NCI-H187 treated with DMSO at 0.1 percent for 48 hours (cell line): ENCODE measurements around the gene ATF1.

ENCODE experiments used
- DNase-seq: peaks from one replicate; lab custom pipeline; 2025; lab: John Stamatoyannopoulos, UW

The ATF1 gene

GRCh38 chr12:50763639-50764285 lies at the start of gene ATF1:
Gene ATF1 (plus strand): TSS chr12:50764101. CDS start chr12:50780146, 16,045 bp downstream.
- peak; percentile 62 for DNase-seq

GRCh38 chr12:50715174-50715573 lies 48.7 kb upstream of the ATF1 start:
- no peak for DNase-seq

- no peak for DNase-seq
Measured at GRCh38 chr12:50718760-50719159, 45.1 kb upstream of the ATF1 start.

- no peak for DNase-seq
Measured at GRCh38 chr12:50720085-50720484, 43.8 kb upstream of the ATF1 start.

DNA sequence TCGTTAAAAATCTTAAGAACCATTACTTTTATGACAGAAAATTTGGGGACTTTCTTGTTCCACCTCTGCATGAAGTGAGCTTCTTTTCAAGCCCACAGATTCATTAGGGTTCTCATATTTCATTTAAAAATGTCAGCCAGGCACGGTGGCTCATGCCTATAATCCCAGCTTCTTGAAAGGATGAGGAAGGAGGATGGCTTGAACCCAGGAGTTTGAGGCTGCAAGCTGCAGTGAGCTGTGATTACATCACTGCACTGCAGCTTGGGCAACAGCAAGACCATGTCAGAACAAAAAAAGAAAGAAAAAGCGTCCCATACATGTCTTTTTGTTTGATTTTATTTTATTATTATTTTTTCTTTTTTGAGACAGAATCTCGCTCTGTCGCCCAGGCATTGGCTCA lies 43.4 kb upstream of the ATF1 start:
- DNase-seq = no peak

DNA sequence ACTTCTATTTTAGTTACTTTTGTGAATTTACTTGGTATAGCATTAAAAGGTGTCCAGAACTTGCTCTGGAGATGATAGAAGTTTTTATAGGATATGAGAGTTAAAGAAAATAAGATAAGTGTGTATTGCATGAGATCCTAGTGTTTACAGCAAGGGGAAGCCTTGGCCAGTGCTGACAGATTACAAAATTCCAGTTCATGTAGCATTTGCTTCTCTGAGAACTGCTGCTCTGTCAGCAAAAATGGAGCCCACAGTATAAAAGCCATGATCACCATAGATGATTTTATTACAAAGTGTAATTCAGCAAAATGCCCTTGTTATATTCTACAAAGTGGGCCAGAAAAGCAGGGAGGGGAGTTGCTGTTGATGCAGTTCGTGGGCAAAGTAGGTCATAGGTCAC lies 40.0 kb upstream of the ATF1 start:
- no peak for DNase-seq

GRCh38 chr12:50725011-50725942 lies 38.6 kb upstream of the ATF1 start:
- DNase-seq = no peak

GRCh38 chr12:50727466-50727865 lies 36.4 kb upstream of the ATF1 start:
- no peak for DNase-seq

- DNase-seq = no peak
Measured at GRCh38 chr12:50728417-50728816, 35.5 kb upstream of the ATF1 start.

DNA sequence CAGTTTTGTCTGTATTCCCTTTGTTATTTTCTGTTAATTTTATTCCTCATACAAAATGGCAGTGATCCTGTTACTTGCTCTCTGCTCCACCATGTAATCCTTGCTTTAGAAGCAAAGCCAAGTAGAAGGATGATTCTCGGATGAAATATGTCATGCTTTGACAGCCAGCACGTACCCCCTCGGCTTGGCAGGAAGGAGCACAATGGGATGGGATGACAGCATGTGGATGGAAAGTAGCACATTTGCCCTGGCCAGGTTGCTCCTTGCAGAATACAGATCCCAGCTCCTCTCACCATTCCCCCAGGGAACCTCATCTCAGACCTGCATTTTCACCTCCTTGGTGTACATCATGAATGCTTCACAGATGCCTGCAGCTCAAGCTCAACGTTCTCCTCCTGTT lies 35.1 kb upstream of the ATF1 start:
- DNase-seq = no peak

GRCh38 chr12:50732591-50732990 lies 31.3 kb upstream of the ATF1 start:
- DNase-seq = no peak

GRCh38 chr12:50733706-50734105 lies 30.2 kb upstream of the ATF1 start:
- no peak for DNase-seq

GRCh38 chr12:50734409-50735263 lies 29.3 kb upstream of the ATF1 start:
- no peak for DNase-seq

GRCh38 chr12:50739611-50740010 lies 24.3 kb upstream of the ATF1 start:
- no peak for DNase-seq

DNA sequence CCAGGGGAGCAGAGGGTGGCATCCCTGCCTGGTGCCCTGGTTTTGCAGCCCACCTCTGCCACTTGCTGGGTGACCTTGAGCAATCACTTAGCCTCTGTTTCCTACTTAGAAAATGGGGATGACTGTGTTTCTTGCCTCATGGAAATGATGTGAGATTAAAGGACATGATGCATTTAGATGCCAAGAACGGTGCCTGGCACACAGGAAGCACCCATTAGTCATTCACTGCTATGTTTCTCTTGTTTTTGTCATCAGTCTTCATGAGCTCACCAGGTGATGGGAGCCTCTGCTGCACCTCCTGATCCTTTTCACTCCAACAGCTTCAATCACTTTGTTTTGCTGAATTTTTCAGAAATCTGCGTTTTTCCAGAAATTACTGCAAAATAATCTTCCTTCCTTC lies 23.6 kb upstream of the ATF1 start:
- DNase-seq = no peak

- DNase-seq = no peak
Measured at GRCh38 chr12:50742776-50743175, 21.1 kb upstream of the ATF1 start.

DNA sequence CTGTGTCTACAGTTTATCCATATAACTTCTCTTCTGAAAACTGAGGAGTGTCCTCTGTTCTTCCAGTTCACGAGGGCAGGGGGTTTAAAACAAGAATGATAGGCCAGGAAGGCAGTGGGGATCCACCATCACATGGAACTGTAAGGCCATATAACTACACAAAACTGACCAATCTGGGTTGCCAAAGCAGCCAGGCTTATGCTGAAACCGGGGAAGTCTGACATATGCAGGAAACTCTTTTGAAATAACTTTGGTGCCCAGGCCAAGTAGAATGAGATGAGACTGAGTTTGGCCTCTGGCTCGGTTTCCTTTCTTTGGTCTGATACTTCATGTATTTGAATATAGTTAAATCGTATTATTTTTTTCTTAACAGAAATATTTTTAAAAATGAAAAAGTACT lies 18.0 kb upstream of the ATF1 start:
- DNase-seq = no peak

GRCh38 chr12:50746431-50746830 lies 17.5 kb upstream of the ATF1 start:
- DNase-seq = no peak

- no peak for DNase-seq
Measured at GRCh38 chr12:50747817-50748216, 16.1 kb upstream of the ATF1 start.

DNA sequence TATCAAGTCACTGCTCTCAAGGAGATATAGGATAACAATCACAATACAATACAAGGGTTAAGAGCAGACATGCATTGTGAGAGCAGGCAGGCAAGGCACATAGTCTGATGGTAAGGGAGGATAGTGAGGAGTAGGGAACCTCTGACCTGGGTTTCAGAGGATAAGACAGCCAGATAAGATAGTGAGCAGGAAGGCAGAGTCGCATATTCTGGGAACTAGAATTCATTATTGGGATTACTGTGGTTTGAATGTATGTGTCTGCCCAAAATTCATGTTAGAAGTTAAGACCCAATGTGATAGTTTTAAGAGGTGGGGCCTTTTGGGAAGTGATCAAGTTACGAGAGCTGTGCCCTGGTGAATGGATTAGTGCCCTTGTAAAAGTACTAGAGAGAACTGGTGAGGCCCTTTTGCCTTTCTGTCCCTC lies 14.4 kb upstream of the ATF1 start:
- no peak for DNase-seq

- DNase-seq = no peak
Measured at GRCh38 chr12:50750366-50750765, 13.5 kb upstream of the ATF1 start.

GRCh38 chr12:50751948-50752721 lies 11.8 kb upstream of the ATF1 start:
- DNase-seq = no peak
